Glutamatergic neuron (in vitro differentiated cells): Measurements from ENCODE around the gene RALB. TPM values are rescaled to one million over a fixed set of nuclear protein-coding genes. Genes with fewer than 3 reads are reported as not detected.

Experiments used
- DNase-seq: peaks from one replicate; pipeline ENCODE4 v3.0.0; 2022
- H3K27ac Mint-ChIP-seq: one replicate; pipeline ENCODE4 v1.8.0; 2020; ENCODE audit warnings: mild to moderate bottlenecking, mixed read lengths, inconsistent platforms; ENCODE audit not compliant: unreplicated experiment
- H3K27me3 Mint-ChIP-seq: one replicate; pipeline ENCODE4 v1.8.0; 2020; ENCODE audit warnings: mild to moderate bottlenecking, moderate library complexity, mixed read lengths, inconsistent platforms; ENCODE audit not compliant: unreplicated experiment
- H3K36me3 Mint-ChIP-seq: one replicate; pipeline ENCODE4 v1.8.0; 2020; ENCODE audit warnings: mild to moderate bottlenecking, mixed read lengths, inconsistent platforms; ENCODE audit not compliant: unreplicated experiment
- H3K4me1 Mint-ChIP-seq: one replicate; pipeline ENCODE4 v1.8.0; 2020; ENCODE audit warnings: mild to moderate bottlenecking, low read depth, mixed read lengths, inconsistent platforms; ENCODE audit not compliant: unreplicated experiment
- H3K4me3 Mint-ChIP-seq: one replicate; pipeline ENCODE4 v1.8.0; 2020; ENCODE audit warnings: mild to moderate bottlenecking, mixed read lengths, inconsistent platforms; ENCODE audit not compliant: unreplicated experiment
- H3K9me3 Mint-ChIP-seq: one replicate; pipeline ENCODE4 v1.8.0; 2020; ENCODE audit warnings: mild to moderate bottlenecking, moderate library complexity, mixed read lengths, inconsistent platforms; ENCODE audit not compliant: unreplicated experiment
- long read RNA-seq: library from polyadenylated mRNA; unstranded; transcript quantifications from one replicate; pipeline ENCODE4 v2.0.0, GENCODE V29; 2020; ENCODE audit not compliant: unreplicated experiment
- total RNA-seq: library from RNA; stranded (reverse); fragmentation: NEBNext Ultra II Directional; extraction: Animal tissue kit (Norgen Biotek cat#: 25700); gene quantifications from one replicate; pipeline ENCODE4 v1.2.1, GENCODE V29; 2021; ENCODE audit not compliant: unreplicated experiment
- TF ChIP-seq, protein P1 (sequence below): fragments of 200-600 bp; sonication (generic); IDR thresholded peaks from one replicate; pipeline ENCODE4 v1.5.0; 2021; ENCODE audit not compliant: partially characterized antibody, unreplicated experiment

The RALB gene, protein sequence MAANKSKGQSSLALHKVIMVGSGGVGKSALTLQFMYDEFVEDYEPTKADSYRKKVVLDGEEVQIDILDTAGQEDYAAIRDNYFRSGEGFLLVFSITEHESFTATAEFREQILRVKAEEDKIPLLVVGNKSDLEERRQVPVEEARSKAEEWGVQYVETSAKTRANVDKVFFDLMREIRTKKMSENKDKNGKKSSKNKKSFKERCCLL
- 16.4 TPM for total RNA-seq
- long read RNA-seq, transcript RALB-201 (5 exons, 2,344 nt) = major isoform, 8 of 13 reads
- long read RNA-seq, partial matches to known transcripts = 2 of 13 reads
- long read RNA-seq, other reads (novel, unspliced or antisense) = 1 of 13 reads

DNA sequence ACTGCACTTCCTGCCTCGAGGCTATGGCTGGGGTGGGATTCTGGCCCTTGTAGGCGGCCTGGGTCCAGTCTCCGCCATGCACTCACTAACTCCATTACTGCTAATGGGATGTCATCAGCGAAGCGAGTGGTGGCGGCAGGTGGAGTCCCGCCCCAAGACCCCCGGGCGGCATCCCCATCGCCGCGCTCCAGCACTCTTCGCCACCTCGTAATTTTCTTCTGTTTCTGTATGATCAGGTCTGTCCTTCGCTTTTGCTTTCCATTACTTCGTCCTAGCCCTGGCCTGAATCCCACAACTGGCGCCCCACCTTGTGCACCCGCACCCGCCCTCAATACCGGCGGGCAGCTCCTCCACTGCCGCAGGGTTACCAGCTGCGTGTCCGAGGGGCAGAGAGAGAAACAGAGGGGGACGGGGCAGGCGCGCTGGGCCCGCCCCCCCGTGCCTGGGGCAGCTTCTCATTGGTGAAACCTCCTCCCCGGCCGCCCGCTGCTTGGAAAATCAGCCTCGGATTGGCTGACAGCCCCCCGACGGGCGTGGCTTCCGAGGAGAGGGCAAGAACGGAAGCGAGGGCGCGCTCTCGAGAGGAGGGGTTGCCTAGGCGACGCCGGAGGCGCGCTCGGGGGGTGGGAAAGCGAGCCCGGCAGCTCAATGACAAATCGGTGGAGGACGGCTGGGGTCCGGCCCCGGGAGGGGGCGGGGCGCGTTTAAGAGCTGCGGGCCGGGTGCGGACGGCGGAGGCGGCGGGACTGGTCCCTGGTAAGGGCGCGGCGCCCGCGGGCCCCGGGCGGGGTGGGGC is at the start of gene RALB:
Gene RALB, plus strand, starts transcription at position 628 of the 796 bp plus-strand sequence. CDS start 25,813 bp downstream, outside the sequence.
- H3K27me3 Mint-ChIP-seq = peaks cover 12% of the 10 kb centered on the region

DNA sequence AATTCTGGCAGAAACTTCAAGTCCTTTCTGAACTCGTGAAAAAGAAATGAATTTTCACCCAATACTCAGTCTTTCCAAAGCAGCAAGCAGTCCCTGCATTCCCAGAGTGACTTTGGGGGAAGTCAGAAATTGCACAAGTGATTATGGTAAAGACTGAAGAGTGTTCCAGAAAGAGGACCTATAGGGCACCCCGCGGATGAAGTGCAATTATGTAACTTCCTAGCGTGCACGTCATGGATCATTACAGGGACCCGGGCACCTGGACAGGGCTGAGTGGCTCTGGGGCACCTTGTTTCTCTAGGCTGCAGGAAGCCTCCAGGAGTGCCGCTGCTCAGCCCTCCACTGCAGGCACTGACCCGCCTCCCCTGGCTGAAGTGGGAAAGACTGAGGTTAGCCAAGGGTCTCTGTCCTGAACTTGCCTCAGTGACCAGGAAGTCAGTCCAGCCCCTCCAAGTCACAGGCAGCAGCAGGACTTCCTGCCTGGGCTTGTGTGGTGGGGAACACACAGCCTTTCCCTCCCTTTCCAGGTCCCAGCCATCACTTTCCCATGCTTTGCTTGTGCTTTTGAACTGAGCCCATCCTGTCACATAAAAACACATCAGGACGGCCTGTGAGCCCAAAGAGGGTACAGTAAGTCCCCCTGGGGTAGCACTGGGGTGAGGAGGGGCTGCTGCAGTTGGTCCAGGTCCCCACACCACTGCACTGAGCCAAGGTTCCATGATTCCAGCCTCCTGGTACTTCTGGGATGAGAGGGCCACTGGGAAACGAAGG is 49.2 kb upstream of the RALB start:
- H3K4me1 Mint-ChIP-seq = no peaks in the 10 kb centered on the region
- H3K36me3 Mint-ChIP-seq = peaks cover 5% of the 10 kb centered on the region
- DNase-seq = no peak
- peaks cover 2% of the 10 kb centered on the region for H3K9me3 Mint-ChIP-seq
- TF ChIP-seq, protein P1, sequence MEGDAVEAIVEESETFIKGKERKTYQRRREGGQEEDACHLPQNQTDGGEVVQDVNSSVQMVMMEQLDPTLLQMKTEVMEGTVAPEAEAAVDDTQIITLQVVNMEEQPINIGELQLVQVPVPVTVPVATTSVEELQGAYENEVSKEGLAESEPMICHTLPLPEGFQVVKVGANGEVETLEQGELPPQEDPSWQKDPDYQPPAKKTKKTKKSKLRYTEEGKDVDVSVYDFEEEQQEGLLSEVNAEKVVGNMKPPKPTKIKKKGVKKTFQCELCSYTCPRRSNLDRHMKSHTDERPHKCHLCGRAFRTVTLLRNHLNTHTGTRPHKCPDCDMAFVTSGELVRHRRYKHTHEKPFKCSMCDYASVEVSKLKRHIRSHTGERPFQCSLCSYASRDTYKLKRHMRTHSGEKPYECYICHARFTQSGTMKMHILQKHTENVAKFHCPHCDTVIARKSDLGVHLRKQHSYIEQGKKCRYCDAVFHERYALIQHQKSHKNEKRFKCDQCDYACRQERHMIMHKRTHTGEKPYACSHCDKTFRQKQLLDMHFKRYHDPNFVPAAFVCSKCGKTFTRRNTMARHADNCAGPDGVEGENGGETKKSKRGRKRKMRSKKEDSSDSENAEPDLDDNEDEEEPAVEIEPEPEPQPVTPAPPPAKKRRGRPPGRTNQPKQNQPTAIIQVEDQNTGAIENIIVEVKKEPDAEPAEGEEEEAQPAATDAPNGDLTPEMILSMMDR = no peak
- no peak overlapping the region for H3K27ac Mint-ChIP-seq
- no peaks in the 10 kb centered on the region for H3K27me3 Mint-ChIP-seq
- H3K4me3 Mint-ChIP-seq = no peak overlapping the region

More for the DNA sequence above, at the start of gene RALB:
- H3K27ac Mint-ChIP-seq = peak within 1 kb of the TSS; percentile 92
- peaks cover 6% of the 10 kb centered on the region for H3K36me3 Mint-ChIP-seq
- H3K9me3 Mint-ChIP-seq = peaks cover 6% of the 10 kb centered on the region
- peaks cover 16% of the 10 kb centered on the region for H3K4me1 Mint-ChIP-seq
- peak within 1 kb of the TSS; percentile 100 for H3K4me3 Mint-ChIP-seq
- peak; percentile 100 for DNase-seq
- TF ChIP-seq, protein P1 = no peak

DNA sequence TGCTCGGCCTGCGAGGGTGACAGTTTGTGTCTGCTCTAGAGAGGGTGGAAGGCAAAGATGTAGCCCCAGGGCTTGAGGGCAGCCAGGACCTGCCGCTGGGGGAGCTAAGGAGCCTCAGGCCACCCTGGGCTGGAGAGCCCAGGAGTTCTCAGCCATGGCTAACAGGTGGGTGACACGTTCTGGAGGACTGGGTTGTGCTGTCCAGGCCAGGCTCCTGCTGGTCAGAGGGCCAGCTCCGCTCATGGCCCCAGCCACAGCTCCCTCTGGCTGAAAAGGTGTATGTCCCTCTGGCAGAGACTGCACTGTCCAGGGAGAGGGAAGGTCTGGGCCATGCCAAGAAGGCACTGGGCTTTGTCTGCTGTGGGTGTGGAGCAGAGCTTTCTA is 48.6 kb upstream of the RALB start:
- H3K27ac Mint-ChIP-seq = no peak overlapping the region

DNA sequence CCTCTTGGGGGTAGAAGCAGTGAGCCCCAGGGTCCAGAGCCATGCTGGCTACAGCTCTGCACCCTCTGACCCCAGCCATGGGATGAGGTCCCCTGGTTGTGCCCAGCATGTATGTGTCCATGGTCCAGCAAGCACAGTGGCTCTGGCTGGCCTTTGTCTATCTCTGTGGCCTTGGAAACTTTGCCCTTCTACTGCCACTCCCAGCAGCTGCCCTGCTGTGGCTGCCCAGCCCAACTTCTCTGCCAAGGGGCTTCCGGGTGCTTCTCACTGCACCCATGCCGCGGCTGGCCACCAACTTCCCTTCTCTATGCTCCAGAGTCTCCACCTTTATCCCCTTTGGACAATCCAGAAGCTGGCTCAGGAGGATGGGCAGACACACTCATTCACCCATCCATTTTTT is 48.2 kb upstream of the RALB start:
- DNase-seq = no peak
- H3K36me3 Mint-ChIP-seq = no peaks in the 10 kb centered on the region
- no peaks in the 10 kb centered on the region for H3K4me1 Mint-ChIP-seq
- H3K27ac Mint-ChIP-seq = no peak overlapping the region
- no peak overlapping the region for H3K4me3 Mint-ChIP-seq
- TF ChIP-seq, protein P1 = no peak
- H3K27me3 Mint-ChIP-seq = no peaks in the 10 kb centered on the region
- no peaks in the 10 kb centered on the region for H3K9me3 Mint-ChIP-seq

More for the DNA sequence above, 48.6 kb upstream of the RALB start:
- peaks cover under 1% of the 10 kb centered on the region for H3K36me3 Mint-ChIP-seq
- H3K27me3 Mint-ChIP-seq = no peaks in the 10 kb centered on the region
- no peaks in the 10 kb centered on the region for H3K4me1 Mint-ChIP-seq
- TF ChIP-seq, protein P1 = no peak
- DNase-seq = no peak
- H3K4me3 Mint-ChIP-seq = no peak overlapping the region
- peaks cover under 1% of the 10 kb centered on the region for H3K9me3 Mint-ChIP-seq
